GM12801 (cell line): Measurements from ENCODE around the gene FOXN3.

Experiments used
- TF ChIP-seq, protein P1 (sequence below): IDR thresholded peaks from one replicate; pipeline ENCODE4 v1.5.1; 2011; ENCODE audit warnings: control low read depth; ENCODE audit not compliant: insufficient read length; ENCODE audit errors: extremely low read depth

Gene FOXN3

DNA sequence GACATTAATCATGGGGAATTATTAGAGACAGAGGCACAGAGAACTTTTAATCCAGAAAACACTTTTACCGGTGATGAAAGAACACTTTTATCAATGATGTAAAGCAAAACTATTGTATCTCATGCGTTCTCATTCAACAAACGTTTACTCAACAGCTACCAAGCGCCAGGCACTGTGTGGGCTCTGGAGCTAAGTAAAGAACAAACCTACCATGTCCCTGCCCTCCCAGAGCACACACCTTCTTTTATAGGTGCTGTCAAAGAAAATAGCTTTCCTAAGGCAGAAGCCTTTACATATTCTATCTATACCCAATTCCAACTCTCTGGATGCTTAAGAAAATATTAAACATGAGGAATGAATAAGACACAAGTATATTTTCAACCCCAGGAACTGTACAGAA lies 91.1 kb downstream of the FOXN3 start:
- TF ChIP-seq, protein P1, sequence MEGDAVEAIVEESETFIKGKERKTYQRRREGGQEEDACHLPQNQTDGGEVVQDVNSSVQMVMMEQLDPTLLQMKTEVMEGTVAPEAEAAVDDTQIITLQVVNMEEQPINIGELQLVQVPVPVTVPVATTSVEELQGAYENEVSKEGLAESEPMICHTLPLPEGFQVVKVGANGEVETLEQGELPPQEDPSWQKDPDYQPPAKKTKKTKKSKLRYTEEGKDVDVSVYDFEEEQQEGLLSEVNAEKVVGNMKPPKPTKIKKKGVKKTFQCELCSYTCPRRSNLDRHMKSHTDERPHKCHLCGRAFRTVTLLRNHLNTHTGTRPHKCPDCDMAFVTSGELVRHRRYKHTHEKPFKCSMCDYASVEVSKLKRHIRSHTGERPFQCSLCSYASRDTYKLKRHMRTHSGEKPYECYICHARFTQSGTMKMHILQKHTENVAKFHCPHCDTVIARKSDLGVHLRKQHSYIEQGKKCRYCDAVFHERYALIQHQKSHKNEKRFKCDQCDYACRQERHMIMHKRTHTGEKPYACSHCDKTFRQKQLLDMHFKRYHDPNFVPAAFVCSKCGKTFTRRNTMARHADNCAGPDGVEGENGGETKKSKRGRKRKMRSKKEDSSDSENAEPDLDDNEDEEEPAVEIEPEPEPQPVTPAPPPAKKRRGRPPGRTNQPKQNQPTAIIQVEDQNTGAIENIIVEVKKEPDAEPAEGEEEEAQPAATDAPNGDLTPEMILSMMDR, result no peak

DNA sequence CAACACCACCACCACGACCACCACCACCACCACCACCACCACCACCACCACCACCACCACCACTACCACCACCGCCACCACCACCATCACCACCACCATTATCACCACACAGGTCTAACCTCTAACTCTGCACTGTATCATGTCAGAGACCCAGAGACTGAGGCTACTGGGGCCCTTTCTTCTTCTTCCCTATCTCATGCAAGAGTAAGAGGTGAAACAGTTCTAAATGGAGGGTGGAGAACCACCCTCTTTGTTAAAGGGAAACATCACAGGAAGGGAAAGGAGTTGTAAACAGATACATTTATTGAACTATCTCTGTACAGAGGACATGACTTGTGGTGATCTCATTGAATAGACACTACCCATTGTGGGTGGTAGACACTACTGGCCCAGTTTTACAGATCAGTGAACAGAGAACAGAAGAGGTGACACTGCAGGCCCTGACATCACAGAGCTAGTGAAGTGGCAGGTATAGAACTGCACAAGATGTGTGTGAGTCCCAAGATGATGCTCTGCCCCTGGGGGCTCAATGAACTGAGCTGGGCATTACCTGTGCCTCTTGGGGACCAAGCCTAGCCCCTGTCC lies 91.6 kb downstream of the FOXN3 start:
- TF ChIP-seq, protein P1, result no peak

DNA sequence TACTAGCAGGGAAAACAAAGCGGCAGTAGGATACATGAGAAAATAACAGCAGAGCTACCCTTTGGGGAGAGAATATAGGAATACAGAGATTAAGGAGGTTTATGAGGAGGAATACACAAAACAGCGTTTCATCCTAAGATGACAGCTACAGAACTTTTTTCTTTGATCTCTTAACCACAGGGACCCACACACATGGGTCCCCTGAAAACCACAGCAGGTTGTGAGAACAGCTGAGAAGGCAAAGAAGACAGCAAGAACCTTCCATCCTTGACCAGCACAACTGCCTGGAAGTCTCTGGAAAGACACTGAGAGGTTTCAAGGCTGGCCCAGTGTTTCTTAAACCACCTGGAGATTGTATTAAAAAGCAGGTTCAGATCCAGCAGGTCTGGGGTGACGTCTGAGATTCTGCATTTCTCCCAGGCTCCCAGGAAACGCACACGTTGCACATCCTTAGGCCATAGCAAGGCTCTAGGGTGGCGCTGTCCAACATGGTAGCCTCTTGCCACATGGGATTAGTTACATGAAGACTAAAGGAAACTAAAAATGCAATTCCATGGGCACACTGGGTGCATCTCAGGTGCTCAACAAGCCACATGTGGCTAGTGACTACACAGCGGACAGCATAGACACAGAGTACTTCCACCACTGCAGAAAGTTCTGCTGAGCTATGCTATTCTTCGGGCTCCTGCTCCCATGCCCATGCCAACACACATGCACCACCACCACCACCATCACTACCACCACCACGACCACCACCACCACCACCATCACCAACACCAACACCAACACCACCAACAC lies 92.3 kb downstream of the FOXN3 start:
- TF ChIP-seq, protein P1, result no peak

DNA sequence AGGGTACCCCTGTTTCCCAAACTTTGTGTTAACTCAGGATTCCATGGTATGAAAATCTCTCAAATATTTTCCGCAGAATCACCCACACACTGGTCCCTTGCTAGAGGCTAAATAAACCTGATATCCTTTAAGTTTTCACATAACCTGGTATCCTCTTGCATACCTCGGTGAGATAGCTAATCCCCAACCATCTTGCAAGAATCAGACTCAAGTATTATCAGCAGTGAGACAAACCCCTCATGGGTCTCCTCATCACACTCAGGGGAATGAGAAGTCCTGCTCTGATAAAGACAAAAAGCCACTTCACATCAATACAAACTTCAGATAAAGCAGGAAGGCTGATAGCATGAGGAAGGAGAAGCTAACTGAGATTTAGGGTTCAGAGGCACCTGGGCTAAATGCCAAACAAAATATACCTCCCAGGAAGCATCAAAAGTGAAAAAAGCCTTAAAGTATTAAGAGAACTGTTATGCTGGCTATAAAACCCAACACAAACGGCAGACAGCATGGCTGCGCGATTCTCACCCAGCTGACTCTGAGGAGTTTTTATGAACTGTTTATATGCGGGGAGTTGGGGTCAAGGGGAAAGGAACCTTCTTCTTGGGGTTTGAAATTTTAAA lies 96.5 kb downstream of the FOXN3 start:
- TF ChIP-seq, protein P1, result no peak

DNA sequence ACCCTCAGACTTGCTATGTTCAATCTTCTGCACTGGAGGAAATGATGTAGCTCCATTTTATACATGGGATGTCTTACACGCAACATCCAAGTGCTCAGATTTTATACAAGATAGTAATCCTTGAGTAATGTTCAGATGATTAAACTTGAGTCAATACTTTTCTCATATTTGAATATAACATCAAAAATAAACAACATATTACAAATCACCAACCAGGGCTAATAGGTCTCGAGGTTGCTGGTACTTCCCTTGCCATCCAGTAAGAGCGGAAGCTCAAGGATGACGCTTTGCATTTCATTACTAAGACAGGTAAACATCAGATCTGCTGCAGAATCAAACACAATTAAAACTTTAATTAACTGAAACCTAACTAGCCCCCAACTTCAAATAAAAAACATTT lies 97.3 kb downstream of the FOXN3 start:
- TF ChIP-seq, protein P1, result no peak

DNA sequence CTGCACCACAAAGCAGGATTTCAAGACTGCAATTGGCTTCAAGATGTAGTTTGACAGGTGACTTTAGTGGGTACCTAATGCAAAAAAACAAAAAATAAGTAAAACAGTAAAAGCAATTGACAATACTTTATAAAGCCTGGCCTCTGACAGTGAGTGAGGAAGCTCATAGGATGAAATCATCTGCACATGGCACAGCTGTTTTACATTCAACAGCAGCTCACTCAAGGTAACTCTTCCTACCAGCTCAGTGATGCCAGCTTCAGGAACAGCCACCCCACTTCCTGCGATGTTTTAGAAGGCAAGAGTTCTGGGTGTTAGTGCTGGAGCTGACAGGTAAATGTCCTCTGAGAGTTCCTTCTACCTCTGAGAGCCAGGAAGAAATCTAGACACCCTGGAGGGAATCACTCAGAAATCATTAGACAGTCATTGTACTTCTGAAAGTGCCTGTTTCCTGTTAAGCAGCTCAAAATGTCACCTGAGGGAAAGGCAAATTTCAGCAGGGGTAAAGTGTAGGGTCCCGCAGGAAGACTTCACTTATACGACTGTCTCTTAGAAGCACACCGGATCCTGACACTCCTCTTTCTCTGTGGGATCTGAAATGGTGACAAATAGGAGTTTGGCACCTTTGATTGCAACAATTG lies 99.9 kb downstream of the FOXN3 start:
- TF ChIP-seq, protein P1, result no peak

DNA sequence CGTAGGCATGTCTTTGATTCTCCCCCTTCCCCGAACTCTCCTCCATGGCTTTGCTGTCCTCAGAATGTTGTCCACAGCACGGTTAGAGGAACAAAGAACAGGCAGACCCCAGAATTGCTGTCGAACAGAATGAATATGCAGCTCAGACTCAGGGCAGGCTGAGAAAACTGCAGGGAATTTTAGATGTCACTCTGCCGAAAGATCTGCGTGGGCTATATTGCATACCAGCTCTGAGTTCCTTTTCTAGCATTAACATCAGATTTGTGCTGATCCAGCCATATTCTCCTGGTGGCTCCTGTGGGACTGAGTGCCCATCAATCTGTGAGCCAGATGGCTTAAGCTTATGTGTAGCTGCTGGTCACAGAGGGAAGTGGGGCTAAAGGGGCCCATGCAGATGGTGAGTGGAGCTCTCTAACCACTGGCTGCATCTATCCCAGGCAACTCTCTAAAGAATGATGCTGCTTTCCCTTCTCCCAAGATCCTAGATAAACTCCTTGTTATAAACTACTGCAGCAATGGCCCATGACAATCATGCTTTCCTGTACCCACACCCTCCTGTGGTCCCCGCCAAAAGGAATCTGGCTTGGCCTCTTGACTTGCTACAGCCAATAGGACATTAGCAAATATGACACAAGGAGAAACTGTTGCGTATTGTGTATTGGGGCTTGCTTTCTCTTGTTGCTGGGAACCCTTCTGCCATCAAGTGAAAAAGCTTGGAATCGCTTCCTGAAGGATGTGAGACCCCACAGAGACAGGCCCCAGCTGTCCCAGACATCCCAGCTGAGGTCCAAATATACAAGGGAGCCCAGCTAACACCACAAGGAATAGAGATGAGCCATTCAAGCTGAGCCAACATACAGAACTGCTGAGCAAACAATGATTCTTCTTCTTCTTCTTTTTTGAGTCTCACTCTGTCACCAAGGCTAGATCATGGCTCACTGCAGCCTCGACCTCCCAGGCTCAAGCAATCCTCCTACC lies 101.3 kb downstream of the FOXN3 start:
- TF ChIP-seq, protein P1, result no peak
